NCI-H345 treated with DMSO at 0.1 percent for 48 hours (cell line): ENCODE measurements around the gene CDKAL1.

Experiments
- DNase-seq: peaks from one replicate; lab custom pipeline; 2025; ENCODE audit not compliant: unreplicated experiment; lab: John Stamatoyannopoulos, UW

CDKAL1 gene

GRCh38 chr6:21123507-21124436 is 589.5 kb downstream of the CDKAL1 start:
- no peak for DNase-seq

DNA sequence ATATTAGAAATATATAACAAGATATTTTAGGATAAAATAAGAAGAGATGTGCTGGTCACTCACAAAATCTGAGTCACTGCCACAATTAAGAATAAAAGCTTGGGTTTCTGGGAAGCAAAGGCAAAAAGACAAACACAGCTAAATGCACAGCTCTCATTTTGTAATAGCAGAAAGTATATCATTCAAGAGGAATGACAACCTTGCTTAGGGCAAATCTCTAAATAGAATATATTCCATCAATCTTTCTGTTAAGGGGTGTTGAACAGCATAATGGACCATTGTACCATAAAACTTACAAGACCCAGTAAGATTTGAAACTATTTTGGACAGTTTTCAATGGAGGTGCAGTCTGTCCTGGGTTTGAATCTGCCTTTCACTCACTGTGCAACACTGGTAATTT is 594.3 kb downstream of the CDKAL1 start:
- DNase-seq: no peak

DNA sequence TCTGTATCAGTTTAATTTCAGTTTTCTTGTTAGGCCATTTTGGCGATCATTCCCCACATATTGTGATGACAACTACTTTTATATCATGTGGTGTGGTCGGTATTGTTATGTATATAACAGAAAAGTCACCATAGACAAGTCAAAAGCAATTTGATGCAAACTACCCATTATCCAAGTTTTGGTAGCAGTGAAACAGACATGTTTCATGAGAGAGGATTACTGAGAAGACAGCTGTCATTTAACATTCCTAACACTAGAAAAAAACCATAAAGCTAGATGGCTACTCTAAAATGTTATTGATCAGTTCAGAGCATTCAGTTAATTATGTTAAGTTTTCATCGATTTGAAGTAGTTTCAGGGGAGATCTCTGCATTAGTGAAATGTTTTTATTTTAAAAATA is 597.1 kb downstream of the CDKAL1 start:
- DNase-seq: no peak

- DNase-seq: no peak
Observed at GRCh38 chr6:21132446-21132845, 598.2 kb downstream of the CDKAL1 start.

GRCh38 chr6:21132856-21133838 is 598.9 kb downstream of the CDKAL1 start:
- DNase-seq: no peak

DNA sequence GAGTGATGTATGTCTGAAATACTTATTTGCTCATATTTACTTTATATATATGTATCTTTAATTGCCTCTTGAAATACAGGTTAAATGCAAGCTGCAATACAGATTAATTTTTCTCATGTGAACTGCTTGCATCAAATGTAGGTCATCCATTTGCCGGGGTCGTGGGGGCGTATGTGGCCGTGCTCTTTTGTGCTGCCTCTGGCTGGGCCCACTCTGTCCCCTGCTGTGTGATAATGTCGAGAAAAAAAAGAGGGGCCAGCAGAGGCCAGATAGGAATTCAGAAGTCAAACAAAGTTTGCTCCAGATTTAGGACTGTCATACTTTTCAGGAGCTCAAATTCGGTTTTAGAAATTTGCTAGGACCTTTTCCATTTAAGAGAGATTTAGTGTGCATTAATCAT is 599.6 kb downstream of the CDKAL1 start:
- DNase-seq: no peak

GRCh38 chr6:21134356-21134755 is 600.1 kb downstream of the CDKAL1 start:
- no peak for DNase-seq

DNA sequence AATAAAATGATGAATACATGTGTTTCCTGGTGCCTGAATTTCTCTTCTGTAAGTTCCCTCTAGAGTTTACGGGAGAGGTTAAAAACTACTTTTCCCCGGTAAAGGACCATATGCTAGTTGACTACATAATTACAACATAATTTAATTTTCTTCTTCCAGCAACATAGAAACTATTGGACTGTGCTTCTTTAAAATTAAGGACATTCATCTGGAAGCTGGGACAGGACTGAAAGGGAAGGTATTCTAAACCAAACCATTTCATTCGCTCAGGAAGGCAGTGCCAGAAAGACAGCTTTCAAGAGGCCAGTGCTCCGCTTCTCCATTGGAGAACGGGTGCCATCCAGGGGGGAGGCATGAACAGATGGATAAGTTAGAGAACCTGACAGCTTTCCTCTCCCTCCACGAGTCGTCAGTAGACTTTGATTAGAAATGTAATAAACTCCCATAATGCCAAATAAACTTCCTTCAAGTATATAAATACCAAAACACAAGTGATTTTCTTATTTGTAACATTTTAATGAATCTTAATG is 601.3 kb downstream of the CDKAL1 start:
- DNase-seq: no peak

- DNase-seq: no peak
Observed at GRCh38 chr6:21137700-21138335, 603.6 kb downstream of the CDKAL1 start.

- no peak for DNase-seq
Observed at GRCh38 chr6:21138336-21139069, 604.2 kb downstream of the CDKAL1 start.

DNA sequence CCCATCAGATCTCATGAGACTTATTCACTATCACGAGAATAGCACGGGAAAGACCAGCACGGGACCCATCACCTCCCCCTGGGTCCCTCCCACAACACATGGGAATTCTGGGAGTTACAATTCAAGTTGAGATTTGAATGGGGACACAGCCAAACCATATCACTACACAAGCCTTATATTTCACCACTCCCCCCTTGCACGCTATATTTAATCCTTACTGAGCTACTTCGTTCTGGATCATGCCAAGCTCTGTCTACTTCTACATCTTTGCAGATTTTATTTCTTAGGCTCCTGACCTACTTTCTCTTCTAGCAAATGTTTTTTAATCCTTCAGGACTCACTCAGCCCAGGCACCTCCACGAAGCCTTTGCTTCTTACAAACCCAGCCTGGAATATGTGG is 606.7 kb downstream of the CDKAL1 start:
- DNase-seq: no peak

GRCh38 chr6:21141616-21142303 is 607.5 kb downstream of the CDKAL1 start:
- DNase-seq: no peak

GRCh38 chr6:21142741-21143140 is 608.5 kb downstream of the CDKAL1 start:
- DNase-seq: no peak

- no peak for DNase-seq
Observed at GRCh38 chr6:21143645-21144044, 609.4 kb downstream of the CDKAL1 start.

DNA sequence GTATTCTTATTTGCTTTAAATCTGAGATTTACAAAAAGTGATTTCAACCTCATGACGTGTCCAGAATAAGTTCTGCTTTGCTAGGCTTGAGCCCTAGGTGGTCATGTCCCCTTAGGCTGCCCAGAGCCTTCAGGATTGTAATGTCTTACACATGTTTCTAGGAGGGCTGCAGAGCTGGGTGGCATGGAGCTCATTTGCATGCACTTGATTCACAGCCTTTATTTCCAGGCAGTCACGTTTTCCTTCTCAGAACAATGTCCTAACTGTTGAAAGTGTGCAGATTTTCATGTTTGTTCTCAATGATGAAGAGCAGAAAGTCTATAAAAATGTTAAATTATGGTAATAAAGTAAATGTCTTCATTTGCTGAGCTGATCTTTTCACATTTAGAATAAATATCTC is 610.7 kb downstream of the CDKAL1 start:
- DNase-seq: no peak

DNA sequence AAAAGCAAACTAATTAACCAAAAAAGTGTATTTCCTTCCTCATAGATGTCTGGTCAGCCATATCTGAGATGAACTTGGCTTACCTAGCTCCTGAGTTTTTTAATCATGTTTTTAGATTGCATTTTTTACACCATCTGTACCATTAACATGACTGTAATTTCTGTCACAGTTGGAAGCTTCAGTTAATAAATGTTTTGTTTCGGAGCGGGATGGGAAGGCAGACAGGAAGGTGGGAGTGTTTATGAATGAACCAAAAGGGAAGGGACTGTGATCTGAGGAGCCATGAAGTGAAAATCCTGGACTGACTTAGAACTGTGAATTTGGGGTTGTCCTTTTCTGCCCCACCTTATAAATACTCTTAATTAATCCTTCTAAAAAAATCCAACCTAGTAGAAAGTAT is 613.7 kb downstream of the CDKAL1 start:
- DNase-seq: no peak

- DNase-seq: no peak
Observed at GRCh38 chr6:21149470-21149869, 615.2 kb downstream of the CDKAL1 start.

DNA sequence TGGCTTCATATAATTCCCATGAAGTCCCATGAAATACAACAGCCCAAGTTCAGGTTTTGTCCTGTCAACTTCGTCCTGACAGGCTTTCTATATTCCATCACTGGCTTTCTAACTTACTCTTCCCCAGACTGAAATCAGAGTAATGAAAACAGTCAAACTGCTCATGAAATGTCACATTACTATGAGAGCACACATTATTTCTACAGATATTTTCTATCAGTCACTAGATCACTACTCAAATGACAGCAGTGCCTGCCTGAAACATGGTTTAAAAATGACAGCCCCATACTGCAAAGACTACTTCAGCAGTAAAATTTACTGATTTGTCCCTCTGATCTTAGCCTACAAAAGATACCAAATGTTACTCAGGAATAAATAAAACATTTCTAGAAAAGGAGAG is 616.4 kb downstream of the CDKAL1 start:
- no peak for DNase-seq

DNA sequence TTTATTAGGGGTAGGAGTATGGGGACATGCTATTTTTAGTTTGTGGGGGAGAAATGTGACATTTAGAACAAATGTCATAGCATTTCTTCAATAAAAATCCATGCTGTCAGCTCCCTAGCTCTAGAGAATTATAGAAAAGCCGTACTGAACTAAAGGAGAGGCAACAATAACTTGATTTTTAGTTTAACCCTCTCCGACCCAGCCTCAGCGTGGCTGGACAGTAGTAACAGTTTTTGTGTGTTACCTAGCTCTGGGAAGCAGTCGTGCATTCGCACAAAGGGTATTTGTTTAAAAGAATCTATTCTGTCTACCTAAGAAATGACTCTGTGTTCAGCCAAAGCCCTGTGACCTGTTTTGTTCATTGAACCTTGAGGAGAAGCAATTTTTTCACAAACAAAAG is 616.9 kb downstream of the CDKAL1 start:
- DNase-seq: no peak

- no peak for DNase-seq
Observed at GRCh38 chr6:21151530-21151929, 617.3 kb downstream of the CDKAL1 start.
